Stimulated activated memory B cell treated with anti-CD40 and anti-IgM and Interleukin-4, amounts not matched to agents 10 μg/mL and 1 μg/mL and 100 μg/mL, for 72 hours (primary cell): Measurements from ENCODE around the gene ZNF674.

ENCODE experiments used
- ATAC-seq: fragments of 150-1000 bp; cut with Tn5 transposase; 2 replicates; pipeline ENCODE4 v1.10.0; 2021
- H3K27ac Mint-ChIP-seq: one replicate; pipeline ENCODE4 v1.8.0; 2022; ENCODE audit warnings: mild to moderate bottlenecking, mixed read lengths
- H3K27me3 Mint-ChIP-seq: one replicate; pipeline ENCODE4 v1.8.0; 2022; ENCODE audit warnings: mixed read lengths
- H3K36me3 Mint-ChIP-seq: one replicate; pipeline ENCODE4 v1.8.0; 2022; ENCODE audit warnings: mixed read lengths
- H3K4me1 Mint-ChIP-seq: one replicate; pipeline ENCODE4 v1.8.0; 2022; ENCODE audit warnings: mixed read lengths
- H3K4me3 Mint-ChIP-seq: one replicate; pipeline ENCODE4 v1.8.0; 2022; ENCODE audit warnings: mild to moderate bottlenecking, moderate library complexity, mixed read lengths
- H3K9me3 Mint-ChIP-seq: one replicate; pipeline ENCODE4 v1.8.0; 2022; ENCODE audit warnings: mixed read lengths

ZNF674 gene

GRCh38 chrX:46545111-46546005 is at the start of gene ZNF674:
Gene ZNF674 (minus strand): TSS chrX:46545421. CDS start chrX:46542087, 3,334 bp downstream.
- Mint-ChIP-seq H3K9me3 (no peaks in the 10 kb centered on the region), H3K27ac (peak within 1 kb of the TSS; percentile 90), H3K27me3 (no peaks in the 10 kb centered on the region), H3K4me3 (peak within 1 kb of the TSS; percentile 96), H3K36me3 (peaks cover 6% of the 10 kb centered on the region), H3K4me1 (peaks cover 15% of the 10 kb centered on the region)
- peak; percentile 95 for ATAC-seq

GRCh38 chrX:46589977-46590723 is 44.9 kb upstream of the ZNF674 start:
- no peak overlapping the region for H3K4me3 Mint-ChIP-seq
- H3K4me1 Mint-ChIP-seq, result peaks cover 4% of the 10 kb centered on the region
- no peaks in the 10 kb centered on the region for H3K9me3 Mint-ChIP-seq
- H3K27ac Mint-ChIP-seq, result no peak overlapping the region
- H3K36me3 Mint-ChIP-seq, result no peaks in the 10 kb centered on the region
- H3K27me3 Mint-ChIP-seq, result no peaks in the 10 kb centered on the region
- ATAC-seq, result no peak

GRCh38 chrX:46588263-46588662 is 43.0 kb upstream of the ZNF674 start:
- H3K36me3 Mint-ChIP-seq, result no peaks in the 10 kb centered on the region
- ATAC-seq, result no peak
- no peak overlapping the region for H3K27ac Mint-ChIP-seq
- no peaks in the 10 kb centered on the region for H3K27me3 Mint-ChIP-seq
- no peaks in the 10 kb centered on the region for H3K9me3 Mint-ChIP-seq
- no peak overlapping the region for H3K4me3 Mint-ChIP-seq
- H3K4me1 Mint-ChIP-seq, result no peaks in the 10 kb centered on the region

GRCh38 chrX:46587753-46588171 is 42.5 kb upstream of the ZNF674 start:
- Mint-ChIP-seq H3K4me1 (no peaks in the 10 kb centered on the region), H3K4me3 (no peak overlapping the region)
- ATAC-seq, result no peak

GRCh38 chrX:46587158-46587557 is 41.9 kb upstream of the ZNF674 start:
- Mint-ChIP-seq H3K9me3 (no peaks in the 10 kb centered on the region), H3K27ac (no peak overlapping the region), H3K4me1 (no peaks in the 10 kb centered on the region), H3K4me3 (no peak overlapping the region), H3K36me3 (no peaks in the 10 kb centered on the region), H3K27me3 (no peaks in the 10 kb centered on the region)
- ATAC-seq, result no peak

More at GRCh38 chrX:46587753-46588171, 42.5 kb upstream of the ZNF674 start:
- Mint-ChIP-seq H3K27me3 (no peaks in the 10 kb centered on the region), H3K27ac (no peak overlapping the region), H3K9me3 (no peaks in the 10 kb centered on the region), H3K36me3 (no peaks in the 10 kb centered on the region)

- no peaks in the 10 kb centered on the region for H3K36me3 Mint-ChIP-seq
- no peak overlapping the region for H3K4me3 Mint-ChIP-seq
- H3K27ac Mint-ChIP-seq, result no peak overlapping the region
- H3K4me1 Mint-ChIP-seq, result no peaks in the 10 kb centered on the region
- H3K9me3 Mint-ChIP-seq, result no peaks in the 10 kb centered on the region
- H3K27me3 Mint-ChIP-seq, result no peaks in the 10 kb centered on the region
- no peak for ATAC-seq
Measured at GRCh38 chrX:46584736-46585135, 39.5 kb upstream of the ZNF674 start.

- Mint-ChIP-seq H3K4me3 (no peak overlapping the region), H3K27ac (no peak overlapping the region), H3K36me3 (no peaks in the 10 kb centered on the region), H3K27me3 (no peaks in the 10 kb centered on the region), H3K9me3 (no peaks in the 10 kb centered on the region), H3K4me1 (no peaks in the 10 kb centered on the region)
- no peak for ATAC-seq
Measured at GRCh38 chrX:46582966-46583365, 37.7 kb upstream of the ZNF674 start.

- Mint-ChIP-seq H3K4me1 (peaks cover 4% of the 10 kb centered on the region), H3K36me3 (no peaks in the 10 kb centered on the region), H3K27me3 (no peaks in the 10 kb centered on the region), H3K27ac (no peak overlapping the region), H3K9me3 (no peaks in the 10 kb centered on the region), H3K4me3 (no peak overlapping the region)
- no peak for ATAC-seq
Measured at GRCh38 chrX:46582325-46582724, 37.1 kb upstream of the ZNF674 start.

- Mint-ChIP-seq H3K9me3 (no peaks in the 10 kb centered on the region), H3K36me3 (no peaks in the 10 kb centered on the region), H3K4me3 (no peak overlapping the region), H3K27ac (no peak overlapping the region), H3K4me1 (peaks cover 20% of the 10 kb centered on the region), H3K27me3 (no peaks in the 10 kb centered on the region)
- no peak for ATAC-seq
Measured at GRCh38 chrX:46580613-46581012, 35.4 kb upstream of the ZNF674 start.

GRCh38 chrX:46579250-46579649 is 34.0 kb upstream of the ZNF674 start:
- peaks cover 24% of the 10 kb centered on the region for H3K4me1 Mint-ChIP-seq
- H3K36me3 Mint-ChIP-seq, result no peaks in the 10 kb centered on the region
- no peaks in the 10 kb centered on the region for H3K9me3 Mint-ChIP-seq
- H3K27ac Mint-ChIP-seq, result no peak overlapping the region
- H3K27me3 Mint-ChIP-seq, result no peaks in the 10 kb centered on the region
- no peak for ATAC-seq
- no peak overlapping the region for H3K4me3 Mint-ChIP-seq

- Mint-ChIP-seq H3K4me1 (peaks cover 36% of the 10 kb centered on the region), H3K27me3 (no peaks in the 10 kb centered on the region), H3K27ac (no peak overlapping the region), H3K9me3 (no peaks in the 10 kb centered on the region), H3K36me3 (no peaks in the 10 kb centered on the region), H3K4me3 (no peak overlapping the region)
- no peak for ATAC-seq
Measured at GRCh38 chrX:46577221-46578005, 32.2 kb upstream of the ZNF674 start.

GRCh38 chrX:46576458-46576857 is 31.2 kb upstream of the ZNF674 start:
- no peaks in the 10 kb centered on the region for H3K9me3 Mint-ChIP-seq
- no peaks in the 10 kb centered on the region for H3K36me3 Mint-ChIP-seq
- no peak for ATAC-seq
- no peaks in the 10 kb centered on the region for H3K27me3 Mint-ChIP-seq
- peaks cover 46% of the 10 kb centered on the region for H3K4me1 Mint-ChIP-seq
- peak overlapping the region; percentile 86 for H3K4me3 Mint-ChIP-seq
- no peak overlapping the region for H3K27ac Mint-ChIP-seq

- no peaks in the 10 kb centered on the region for H3K9me3 Mint-ChIP-seq
- no peaks in the 10 kb centered on the region for H3K27me3 Mint-ChIP-seq
- H3K36me3 Mint-ChIP-seq, result no peaks in the 10 kb centered on the region
- no peak for ATAC-seq
- H3K4me3 Mint-ChIP-seq, result peak overlapping the region; percentile 86
- no peak overlapping the region for H3K27ac Mint-ChIP-seq
- peaks cover 48% of the 10 kb centered on the region for H3K4me1 Mint-ChIP-seq
Measured at GRCh38 chrX:46575991-46576392, 30.8 kb upstream of the ZNF674 start.

- H3K9me3 Mint-ChIP-seq, result no peaks in the 10 kb centered on the region
- ATAC-seq, result no peak
- peak overlapping the region; percentile 86 for H3K4me3 Mint-ChIP-seq
- H3K36me3 Mint-ChIP-seq, result no peaks in the 10 kb centered on the region
- peaks cover 48% of the 10 kb centered on the region for H3K4me1 Mint-ChIP-seq
- H3K27me3 Mint-ChIP-seq, result no peaks in the 10 kb centered on the region
- H3K27ac Mint-ChIP-seq, result no peak overlapping the region
Measured at GRCh38 chrX:46575586-46575985, 30.4 kb upstream of the ZNF674 start.

GRCh38 chrX:46574774-46575381 is 29.7 kb upstream of the ZNF674 start:
- Mint-ChIP-seq H3K4me3 (peak overlapping the region; percentile 86), H3K27me3 (no peaks in the 10 kb centered on the region), H3K27ac (peak overlapping the region; percentile 85), H3K4me1 (peaks cover 48% of the 10 kb centered on the region), H3K9me3 (no peaks in the 10 kb centered on the region), H3K36me3 (no peaks in the 10 kb centered on the region)
- ATAC-seq, result peak; percentile 8
